T-helper 9 cell (primary cell): Measurements from ENCODE around the gene OPALIN.

Experiments used
- DNase-seq: peaks from one replicate; pipeline ENCODE4 v3.0.0-alpha.2; 2020

The OPALIN gene

GRCh38 chr10:96371356-96371755 lies 12.6 kb upstream of the OPALIN start:
- no peak for DNase-seq

- DNase-seq, result peak; percentile 28
These were observed 11.9 kb upstream of the OPALIN start for GRCh38 chr10:96370584-96371157.

GRCh38 chr10:96369890-96370583 lies 11.2 kb upstream of the OPALIN start:
- no peak for DNase-seq

GRCh38 chr10:96368971-96369370 lies 10.2 kb upstream of the OPALIN start:
- no peak for DNase-seq

- DNase-seq, result no peak
These were observed 8.7 kb upstream of the OPALIN start for GRCh38 chr10:96367470-96367869.

GRCh38 chr10:96366508-96366907 lies 7.7 kb upstream of the OPALIN start:
- DNase-seq, result no peak

GRCh38 chr10:96365571-96365970 lies 6.8 kb upstream of the OPALIN start:
- no peak for DNase-seq

GRCh38 chr10:96360766-96361165 lies 2.0 kb upstream of the OPALIN start:
- DNase-seq, result no peak

GRCh38 chr10:96360331-96360730 lies 1.5 kb upstream of the OPALIN start:
- DNase-seq, result no peak

GRCh38 chr10:96359616-96360015 lies 814 bp upstream of the OPALIN start:
- no peak for DNase-seq

- no peak for DNase-seq
These were observed 1.7 kb downstream of the OPALIN start for GRCh38 chr10:96357038-96357620.

GRCh38 chr10:96352582-96352981 lies 6.2 kb downstream of the OPALIN start:
- DNase-seq, result no peak

GRCh38 chr10:96352027-96352426 lies 6.8 kb downstream of the OPALIN start:
- DNase-seq, result no peak

GRCh38 chr10:96346295-96346694 lies 12.5 kb downstream of the OPALIN start:
- no peak for DNase-seq

GRCh38 chr10:96345222-96345621 lies 13.6 kb downstream of the OPALIN start:
- no peak for DNase-seq

- no peak for DNase-seq
These were observed 14.6 kb downstream of the OPALIN start for GRCh38 chr10:96344178-96344577.

- DNase-seq, result no peak
These were observed 16.4 kb downstream of the OPALIN start for GRCh38 chr10:96342402-96342801.

- DNase-seq, result no peak
These were observed 17.3 kb downstream of the OPALIN start for GRCh38 chr10:96341219-96342182.

GRCh38 chr10:96339956-96340904 lies 18.6 kb downstream of the OPALIN start:
- peak; percentile 30 for DNase-seq

- DNase-seq, result no peak
These were observed 19.4 kb downstream of the OPALIN start for GRCh38 chr10:96339383-96339782.

GRCh38 chr10:96338279-96338925 lies 20.4 kb downstream of the OPALIN start:
- DNase-seq, result no peak
